GM21381 (cell line): ENCODE measurements around the gene TNS1.

Experiments used
- ATAC-seq: cut with Tn5 transposase; IDR thresholded peaks from one replicate; pipeline ENCODE4 v1.9.1; 2021; ENCODE audit warnings: mild to moderate bottlenecking, moderate library complexity; ENCODE audit not compliant: unreplicated experiment

TNS1 gene

DNA sequence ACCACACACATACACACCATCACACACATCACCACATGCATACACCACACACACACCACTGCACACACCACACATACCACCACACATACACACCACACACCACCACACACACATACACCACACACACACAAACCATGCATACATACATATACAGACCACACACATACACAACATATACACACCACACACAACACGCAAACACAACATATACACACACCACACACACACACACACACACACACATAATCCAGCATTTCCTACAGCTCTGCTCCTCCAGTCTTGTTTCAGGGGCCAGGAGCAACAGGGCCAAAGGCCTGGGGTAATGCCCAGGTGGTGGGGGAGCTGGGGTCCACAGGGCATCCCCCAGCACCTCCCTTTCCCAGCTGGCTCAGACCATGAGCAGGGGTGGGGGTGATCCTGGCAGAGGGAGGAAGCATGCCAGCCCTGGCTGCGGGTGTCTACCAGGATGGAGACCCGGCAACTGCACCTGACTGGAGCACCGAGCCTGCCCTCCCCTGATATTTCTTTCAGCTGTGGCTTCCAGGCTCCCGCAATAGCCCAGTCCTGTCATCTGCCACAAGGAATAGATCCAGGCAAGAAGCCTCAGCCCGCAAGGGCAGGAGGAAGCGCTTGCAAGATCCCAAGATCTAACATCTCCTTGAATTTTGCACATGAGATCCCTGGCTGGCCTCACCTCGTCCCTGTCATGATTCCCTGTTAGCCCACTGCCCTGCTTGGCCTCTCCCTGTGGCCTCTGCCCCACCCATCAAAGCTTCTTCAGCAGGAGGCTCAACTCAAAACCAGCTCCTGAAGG, 196.9 kb downstream of the TNS1 start:
- ATAC-seq = no peak

DNA sequence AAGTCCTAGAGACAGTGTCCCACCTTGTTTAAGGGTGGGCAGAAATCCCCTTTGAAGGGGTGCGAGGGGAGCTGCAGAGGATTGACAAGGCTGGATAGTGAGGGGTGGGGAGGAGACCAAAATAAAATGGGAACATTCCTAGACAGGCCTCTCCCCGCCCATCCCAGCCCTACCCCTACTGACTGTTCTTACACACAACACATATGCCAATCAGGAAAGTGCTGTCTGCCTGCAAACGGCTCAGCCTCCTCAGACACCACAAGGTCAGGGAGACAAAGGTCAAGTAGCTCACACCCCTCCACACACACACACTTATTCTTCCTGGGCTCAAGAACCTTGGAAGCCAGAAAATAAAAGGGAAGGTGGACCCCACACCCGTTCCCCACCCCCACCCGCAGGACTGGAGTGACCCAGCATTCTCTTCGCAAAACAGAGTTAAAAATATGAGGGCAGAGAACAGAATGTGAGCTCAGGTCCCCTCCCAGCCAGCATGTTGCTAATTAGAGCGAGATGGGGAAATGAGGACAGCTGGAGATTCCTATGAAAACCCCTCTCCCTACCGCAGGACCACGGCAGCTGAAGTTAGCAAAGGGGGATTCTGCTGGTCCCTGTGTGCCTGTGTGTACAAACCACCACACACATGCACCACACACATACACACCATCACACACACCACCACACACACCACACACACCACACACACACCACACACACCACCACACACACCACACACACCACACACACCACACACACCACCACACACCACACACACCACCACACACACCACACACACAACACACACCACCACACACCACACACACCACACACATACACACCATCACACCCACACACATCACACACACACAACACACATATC, 197.8 kb downstream of the TNS1 start:
- no peak for ATAC-seq

- ATAC-seq = no peak
Observed at GRCh38 chr2:217804338-217804737, 198.5 kb downstream of the TNS1 start.

GRCh38 chr2:217803653-217803960, 199.2 kb downstream of the TNS1 start:
- ATAC-seq = no peak

DNA sequence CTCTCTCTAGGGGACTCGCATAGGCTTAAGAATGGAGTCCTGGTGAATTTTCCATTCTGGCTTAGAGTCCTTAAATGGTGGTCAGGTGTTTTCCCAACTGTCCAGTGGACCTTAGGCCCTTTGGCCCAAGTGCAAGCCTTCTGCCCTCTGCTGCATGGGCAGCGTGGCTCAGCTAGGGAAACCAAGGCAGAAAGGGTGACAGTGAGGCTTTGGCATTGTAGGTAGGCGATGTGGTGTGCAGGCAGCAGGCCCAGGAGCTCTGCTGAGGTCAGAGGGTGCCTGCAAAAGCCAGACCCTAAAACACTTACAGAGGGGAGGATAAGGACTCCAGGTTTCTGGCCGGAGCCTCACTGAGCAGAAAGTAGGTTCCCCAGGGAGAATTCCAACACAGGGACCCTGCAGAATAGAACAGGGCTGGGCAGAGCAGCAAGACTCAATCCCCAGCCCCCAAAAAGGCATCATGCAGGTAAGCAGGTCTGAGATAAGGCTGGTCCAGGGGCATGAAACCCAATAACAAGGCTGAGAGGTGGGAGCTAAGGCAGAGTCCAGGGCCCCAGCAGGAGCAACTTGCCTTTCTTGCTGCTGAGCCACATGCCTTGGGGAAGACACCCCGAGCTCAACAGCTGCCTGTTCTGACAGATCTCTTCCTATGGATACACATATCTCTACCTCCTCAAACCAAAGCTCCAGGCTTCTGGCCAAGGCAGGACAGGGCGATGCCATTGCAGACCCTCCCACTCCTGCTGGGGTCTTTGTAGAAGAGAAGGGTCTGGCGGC, 199.7 kb downstream of the TNS1 start:
- ATAC-seq = no peak

DNA sequence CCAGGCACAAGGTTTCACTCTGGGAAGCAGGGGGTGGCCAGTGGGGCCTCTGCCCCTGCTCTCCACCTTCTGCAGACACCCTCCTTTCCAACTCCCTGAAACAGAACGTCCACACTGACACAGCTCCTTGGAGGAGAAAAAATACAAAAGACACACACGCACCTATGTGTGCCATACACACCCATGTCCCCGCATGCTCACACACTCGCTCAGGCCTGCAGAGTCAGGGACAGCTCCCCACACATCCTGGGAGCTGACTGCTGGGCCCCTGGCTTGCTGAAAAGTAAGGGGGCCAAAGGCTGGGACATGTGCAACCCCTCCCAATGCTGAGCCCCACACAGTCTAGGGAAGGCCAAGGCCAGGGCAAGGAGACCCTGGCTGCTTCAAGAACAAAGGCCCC, 200.5 kb downstream of the TNS1 start:
- no peak for ATAC-seq

- ATAC-seq = no peak
Observed at GRCh38 chr2:217801711-217802110, 201.1 kb downstream of the TNS1 start.

DNA sequence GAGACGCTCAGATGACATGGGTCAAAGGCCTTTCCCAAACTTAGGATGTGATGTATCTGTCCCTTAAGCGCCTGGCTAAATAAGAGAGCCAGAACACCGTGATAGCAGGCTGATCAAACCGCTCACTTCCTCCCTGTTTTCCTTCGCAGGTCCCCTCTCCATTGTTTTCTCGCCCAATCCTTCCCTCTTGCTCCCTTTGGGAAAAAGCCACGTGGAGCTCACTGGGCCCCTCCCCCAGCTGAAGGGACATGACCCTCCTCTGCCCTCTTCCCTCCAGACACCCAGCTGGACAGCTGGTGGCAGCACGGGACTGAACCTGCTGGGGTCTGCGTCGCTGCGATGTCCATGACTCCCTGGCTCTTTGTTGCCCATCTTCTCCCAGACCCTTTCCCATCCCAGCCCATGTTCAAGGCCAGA, 201.7 kb downstream of the TNS1 start:
- ATAC-seq = no peak

GRCh38 chr2:217800433-217801114, 202.2 kb downstream of the TNS1 start:
- no peak for ATAC-seq

DNA sequence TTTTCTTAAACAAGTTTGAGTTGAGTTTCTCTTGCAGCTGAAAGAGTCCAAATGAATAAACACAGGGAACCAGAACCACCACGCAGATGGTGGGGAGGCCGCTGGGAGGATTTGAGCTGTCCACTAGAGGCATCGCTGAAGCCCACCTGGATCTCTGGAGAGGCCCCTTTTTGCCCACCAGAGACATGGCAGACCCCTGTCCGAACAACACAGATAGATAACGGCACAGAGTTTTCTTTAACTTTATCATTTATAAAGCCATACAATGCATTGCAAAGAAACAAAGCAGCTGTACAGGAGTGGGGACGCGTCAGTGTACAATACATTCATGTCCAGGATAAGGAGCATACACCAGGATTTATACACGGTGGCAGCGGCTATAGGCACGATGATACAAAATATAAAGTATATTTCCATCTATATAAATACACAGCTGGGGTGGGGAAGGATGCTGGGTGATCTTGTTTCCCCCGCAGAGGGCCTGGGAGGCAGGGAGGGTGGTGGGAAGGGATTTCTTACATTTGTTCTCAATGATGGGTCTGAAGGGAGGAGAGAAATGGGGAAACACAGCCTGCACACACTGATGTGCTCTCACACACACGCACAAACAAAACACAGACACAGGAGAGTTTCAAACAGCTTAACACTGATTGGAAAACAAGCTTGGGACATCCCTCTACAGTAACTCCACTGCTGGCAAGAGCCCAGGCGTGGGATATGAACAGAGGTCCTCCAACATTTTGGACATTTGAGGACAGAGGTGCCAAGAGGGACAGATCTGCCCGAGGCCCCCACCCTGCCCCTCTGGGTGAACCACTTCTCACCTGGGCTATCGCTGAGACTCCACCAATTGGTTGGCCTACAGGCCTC, 203.0 kb downstream of the TNS1 start:
- ATAC-seq = no peak

DNA sequence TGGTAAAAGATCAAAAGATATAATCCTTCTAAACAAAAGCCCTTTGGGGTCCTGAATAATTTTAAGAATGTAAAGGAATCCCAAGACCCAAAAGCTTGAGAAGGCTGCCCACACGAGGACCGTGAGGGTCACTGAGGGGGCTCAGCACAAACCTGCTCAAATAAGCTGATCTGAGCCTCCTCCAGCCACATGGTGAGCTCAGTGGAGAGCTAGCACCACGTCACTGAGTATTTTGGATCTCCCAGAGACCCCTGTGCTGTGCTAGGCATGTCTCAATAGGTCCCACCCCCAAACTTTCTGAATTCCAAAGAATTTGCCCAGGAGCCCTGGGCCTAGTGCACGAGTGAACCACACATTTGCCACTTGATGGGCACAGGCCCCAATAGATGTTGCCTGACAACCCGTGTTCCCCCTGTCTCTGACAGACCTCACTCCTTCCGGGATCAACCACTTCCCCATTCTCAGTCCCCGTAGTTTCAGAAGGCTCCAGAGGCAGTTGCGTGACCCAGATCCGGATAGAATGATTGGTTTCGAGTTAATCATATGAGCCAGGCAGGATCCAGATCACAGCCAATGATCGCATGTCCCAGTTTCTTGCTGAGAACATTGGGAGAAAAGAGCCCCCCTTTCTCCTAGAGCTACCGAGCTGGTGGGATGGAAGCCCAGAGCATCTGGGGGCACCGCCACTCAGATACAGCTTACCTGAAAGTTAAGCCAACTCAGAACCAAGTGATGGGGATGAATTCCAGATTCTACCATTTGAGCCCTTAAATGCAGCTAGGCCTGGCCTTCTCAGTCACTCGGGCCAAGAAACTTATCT, 203.8 kb downstream of the TNS1 start:
- peak; percentile 56 for ATAC-seq

GRCh38 chr2:217798191-217798590, 204.6 kb downstream of the TNS1 start:
- ATAC-seq = no peak

GRCh38 chr2:217797661-217798069, 205.1 kb downstream of the TNS1 start:
- ATAC-seq = no peak

DNA sequence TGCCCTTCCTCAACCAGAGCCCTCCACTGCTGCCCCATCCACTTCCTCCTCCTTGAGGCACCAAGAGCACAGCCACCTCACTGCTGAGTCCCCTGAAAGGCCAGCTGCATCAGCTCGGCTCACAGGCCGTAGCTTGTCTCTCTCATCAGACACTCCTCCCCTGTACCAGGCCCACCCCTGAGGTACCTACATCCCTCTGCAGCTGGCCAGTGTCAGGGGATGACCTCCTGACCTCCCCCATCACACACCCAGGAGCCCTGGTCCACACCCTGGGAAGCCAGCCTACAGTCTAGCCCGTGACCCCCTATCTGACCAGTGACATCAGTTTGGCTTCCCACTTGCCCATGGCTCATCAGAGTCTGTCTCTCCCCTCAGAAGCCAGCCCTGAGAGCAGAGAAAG, 205.6 kb downstream of the TNS1 start:
- no peak for ATAC-seq

DNA sequence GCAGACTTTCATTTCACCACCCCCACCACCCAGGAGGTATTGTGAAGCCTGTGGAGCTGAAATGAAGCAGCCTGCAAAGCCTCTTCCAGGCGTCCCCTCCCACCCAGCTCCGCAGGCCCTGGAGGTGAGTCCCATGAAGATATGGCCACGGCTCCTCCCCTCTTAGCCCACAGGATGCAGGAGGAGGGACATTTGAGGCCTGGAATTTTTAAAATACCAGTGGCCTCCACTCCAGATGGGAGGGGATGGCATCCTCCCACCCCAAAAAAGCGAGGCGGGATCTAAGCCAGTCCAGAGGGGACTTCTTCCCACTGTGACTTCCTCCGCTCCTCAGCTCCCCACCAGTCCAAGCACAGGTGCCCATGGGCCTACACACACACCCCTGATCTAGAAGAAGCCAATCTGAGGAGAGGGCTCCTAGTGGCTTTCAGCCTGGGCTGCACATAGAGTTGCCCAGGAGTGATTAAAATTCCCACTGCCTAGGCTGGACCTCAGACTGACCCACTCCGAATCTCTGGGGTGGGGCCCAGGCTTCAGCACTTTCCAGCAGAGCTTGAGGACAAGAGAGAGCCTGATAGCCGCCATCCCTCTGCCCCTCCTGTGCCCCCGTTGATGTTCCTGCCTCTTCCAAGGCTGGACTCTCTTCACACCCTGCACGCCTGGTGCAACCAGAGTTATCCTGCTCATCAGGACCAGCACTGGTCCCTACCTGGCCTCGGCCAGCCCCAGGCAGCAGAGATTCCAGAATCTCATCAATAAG, 206.9 kb downstream of the TNS1 start:
- ATAC-seq = no peak

- no peak for ATAC-seq
Observed at GRCh38 chr2:217795067-217795466, 207.7 kb downstream of the TNS1 start.

DNA sequence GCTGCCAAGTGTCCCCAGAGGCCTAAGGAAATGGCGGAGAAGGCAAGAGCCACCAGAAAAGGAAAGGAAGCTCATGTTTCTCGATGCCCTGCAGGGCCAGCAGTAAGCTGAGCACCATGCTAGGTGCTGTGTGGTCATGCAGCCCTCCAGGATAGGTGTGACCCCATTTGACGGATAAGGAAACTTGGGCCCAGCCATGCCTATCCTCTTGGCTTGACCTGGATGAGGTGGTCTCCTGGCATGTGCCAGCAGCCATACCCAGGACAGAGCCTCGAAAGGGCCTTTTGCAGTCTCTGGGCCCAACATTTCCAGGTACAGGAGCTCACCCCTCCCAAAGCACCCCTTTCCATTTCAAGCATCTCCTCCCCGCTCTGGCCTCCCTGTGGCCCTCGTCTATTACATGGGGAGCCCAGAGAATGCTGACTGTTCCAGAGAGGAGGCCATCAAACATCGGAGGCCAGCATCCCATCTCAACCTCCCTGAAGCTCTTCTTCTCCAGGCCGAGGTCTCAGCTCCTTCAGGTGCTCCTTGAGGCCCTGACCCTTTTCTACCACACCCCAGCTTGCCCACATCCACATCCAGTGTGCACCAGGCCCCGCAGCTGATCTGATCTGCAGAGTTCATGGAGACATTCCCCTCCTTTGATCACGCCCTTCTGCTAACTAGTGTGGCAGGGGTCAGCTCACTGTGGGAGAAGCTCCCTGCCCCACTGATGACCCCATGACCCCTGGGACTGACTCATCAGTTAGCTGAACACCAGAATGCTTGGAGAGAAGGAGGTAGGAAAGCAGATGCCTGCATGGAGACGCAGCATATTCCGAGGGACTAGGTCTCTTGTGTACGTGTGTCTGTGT, 208.4 kb downstream of the TNS1 start:
- ATAC-seq = no peak
